Lower leg skin (tissue), 4 donors: ENCODE data around the gene EML4. TPM values are rescaled to one million over a fixed set of nuclear protein-coding genes. Genes with fewer than 3 reads are reported as not detected.
"Not testable (repeated sequence)": the region's sequence is repeated elsewhere in the genome, so short reads cannot be mapped to it uniquely, and the experiment has no call there.

Experiments used
- DNase-seq, 2 donors: peaks; one replicate each; pipeline ENCODE4 v3.0.0-alpha.2; 2019; ENCODE audit warnings: low spot score in 2 of 2
- H3K4me3 ChIP-seq: fragments of 200-600 bp; sonication (generic); 2 replicates; pipeline ENCODE4 v1.5.1; 2017; ENCODE audit warnings: mild to moderate bottlenecking, low read depth; ENCODE audit not compliant: poor library complexity, severe bottlenecking
- CTCF ChIP-seq, 3 donors: fragments of 450-650 bp; IDR thresholded peaks; one replicate each; pipeline ENCODE4 v1.5.1; 2016; ENCODE audit warnings: antibody characterized with exemption in 3 of 3, mild to moderate bottlenecking in 3 of 3, moderate library complexity in 2 of 3
- POLR2A ChIP-seq, 2 donors: fragments of 450-650 bp; IDR thresholded peaks; one replicate each; pipeline ENCODE4 v1.6.1; 2016 to 2017; ENCODE audit warnings: antibody characterized with exemption in 2 of 2, mild to moderate bottlenecking in 1 of 2, moderate library complexity in 1 of 2
- WGBS, 2 donors: methylation state at CpG; one replicate each; pipeline ENCODE4 v1.1.5; 2018; 5-methylcytosine and 5-hydroxymethylcytosine counted together
- intact Hi-C: fragments of 100-400 bp; cut with DNase I; formaldehyde crosslinking; loops from one replicate; pipeline ENCODE4 v1.15.0; 2023; ENCODE audit warnings: low total_unique reads
- total RNA-seq, 4 donors: library from RNA; depleted of rRNA; stranded (reverse); fragments of >200 nt; gene quantifications; one replicate each; pipeline ENCODE4 v1.1.0, GENCODE V29; 2016

Gene EML4
- total RNA-seq, 4 donors from 2014 or later: 29.5 to 37.4 (median 33.6) TPM

- no peak for TF ChIP-seq POLR2A (IDR thresholded peaks at IDR 0.05)
- H3K4me3 ChIP-seq: no peak overlapping the region
- DNase-seq: no peak
- intact Hi-C loops: no loop called here
- 31 to 34% methylated on average over 1 of the region's 1 CpG for WGBS, 2 donors
Measured at GRCh38 chr2:42172566-42172965, 3.4 kb downstream of the EML4 start.

GRCh38 chr2:42173467-42173866, 4.3 kb downstream of the EML4 start:
- H3K4me3 ChIP-seq, intact Hi-C loops, DNase-seq: not testable (repeated sequence)
- 93 to 97% methylated on average over 2 of the region's 2 CpGs for WGBS, 2 donors

GRCh38 chr2:42176992-42177738, 8.0 kb downstream of the EML4 start:
- intact Hi-C loops: no loop called here
- H3K4me3 ChIP-seq: no peak overlapping the region
- no peak for DNase-seq
- 95 to 96% methylated on average over 10 of the region's 10 CpGs for WGBS, 2 donors
- no peak for TF ChIP-seq CTCF (IDR thresholded peaks at IDR 0.05)
- no peak for TF ChIP-seq POLR2A (IDR thresholded peaks at IDR 0.05)

GRCh38 chr2:42178335-42178734, 9.2 kb downstream of the EML4 start:
- intact Hi-C loops: no loop called here
- DNase-seq: no peak
- no peak for TF ChIP-seq POLR2A (IDR thresholded peaks at IDR 0.05)
- TF ChIP-seq CTCF (IDR thresholded peaks at IDR 0.05): no peak
- no peak overlapping the region for H3K4me3 ChIP-seq
- 80 to 87% methylated on average over 6 of the region's 6 CpGs for WGBS, 2 donors

GRCh38 chr2:42180300-42180699, 11.1 kb downstream of the EML4 start:
- DNase-seq: no peak
- no peak overlapping the region for H3K4me3 ChIP-seq
- TF ChIP-seq CTCF (IDR thresholded peaks at IDR 0.05): no peak
- TF ChIP-seq POLR2A (IDR thresholded peaks at IDR 0.05): no peak
- intact Hi-C loops: no loop called here

- 85 to 95% methylated on average over 2 of the region's 2 CpGs for WGBS, 2 donors
- DNase-seq: no peak
- no peak overlapping the region for H3K4me3 ChIP-seq
- no peak for TF ChIP-seq POLR2A (IDR thresholded peaks at IDR 0.05)
- TF ChIP-seq CTCF (IDR thresholded peaks at IDR 0.05): no peak
- intact Hi-C loops: no loop called here
Measured at GRCh38 chr2:42182654-42183308, 13.6 kb downstream of the EML4 start.

GRCh38 chr2:42183775-42184174, 14.6 kb downstream of the EML4 start:
- no peak overlapping the region for H3K4me3 ChIP-seq
- TF ChIP-seq CTCF (IDR thresholded peaks at IDR 0.05) (no peak), POLR2A (IDR thresholded peaks at IDR 0.05) (no peak)
- 68 to 86% methylated on average over 1 of the region's 1 CpG for WGBS, 2 donors
- intact Hi-C loops: no loop called here
- no peak for DNase-seq
